GM12892 (cell line): ENCODE measurements around the gene ANKRD11.

Source experiments
- POLR2A ChIP-seq: IDR thresholded peaks from 2 replicates; pipeline ENCODE4 v1.6.1; 2011; ENCODE audit warnings: low read depth, low read length, control low read depth
- POLR2AphosphoS5 ChIP-seq: IDR thresholded peaks from 2 replicates; pipeline ENCODE4 v1.6.1; 2011; ENCODE audit warnings: low read depth, low read length, control low read depth
- TAF1 ChIP-seq: IDR thresholded peaks from 2 replicates; pipeline ENCODE4 v1.6.1; 2011; ENCODE audit warnings: low read depth, mild to moderate bottlenecking, control low read depth, low read length, borderline replicate concordance

DNA sequence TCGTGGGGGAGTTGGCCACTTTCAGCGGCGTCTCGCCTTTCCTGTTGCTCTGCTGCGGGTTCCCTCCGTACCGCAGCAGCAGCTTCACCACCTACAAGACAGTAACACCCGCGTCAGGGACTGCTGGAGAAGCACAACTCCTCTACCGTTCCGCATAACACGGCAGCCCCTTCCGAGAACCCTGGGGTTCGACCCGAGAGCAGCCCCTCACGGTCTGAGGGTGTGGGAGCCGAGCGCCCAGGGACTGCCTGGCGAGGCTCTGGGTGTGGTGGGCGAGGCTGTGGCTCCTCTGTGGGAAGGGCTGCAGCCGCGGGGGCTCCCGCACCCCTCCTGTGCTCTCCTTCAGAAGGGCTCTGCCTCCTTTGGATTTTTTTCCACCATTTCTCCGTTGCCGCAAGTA, 204.3 kb downstream of the ANKRD11 start:
- TF ChIP-seq POLR2A (no peak), POLR2AphosphoS5 (no peak), TAF1 (no peak)
